HG03460 (cell line): ENCODE data around the gene SOCS1.

ENCODE experiments used
- ATAC-seq: cut with Tn5 transposase; IDR thresholded peaks from one replicate; pipeline ENCODE4 v1.9.1; 2021; ENCODE audit not compliant: unreplicated experiment

SOCS1 gene

DNA sequence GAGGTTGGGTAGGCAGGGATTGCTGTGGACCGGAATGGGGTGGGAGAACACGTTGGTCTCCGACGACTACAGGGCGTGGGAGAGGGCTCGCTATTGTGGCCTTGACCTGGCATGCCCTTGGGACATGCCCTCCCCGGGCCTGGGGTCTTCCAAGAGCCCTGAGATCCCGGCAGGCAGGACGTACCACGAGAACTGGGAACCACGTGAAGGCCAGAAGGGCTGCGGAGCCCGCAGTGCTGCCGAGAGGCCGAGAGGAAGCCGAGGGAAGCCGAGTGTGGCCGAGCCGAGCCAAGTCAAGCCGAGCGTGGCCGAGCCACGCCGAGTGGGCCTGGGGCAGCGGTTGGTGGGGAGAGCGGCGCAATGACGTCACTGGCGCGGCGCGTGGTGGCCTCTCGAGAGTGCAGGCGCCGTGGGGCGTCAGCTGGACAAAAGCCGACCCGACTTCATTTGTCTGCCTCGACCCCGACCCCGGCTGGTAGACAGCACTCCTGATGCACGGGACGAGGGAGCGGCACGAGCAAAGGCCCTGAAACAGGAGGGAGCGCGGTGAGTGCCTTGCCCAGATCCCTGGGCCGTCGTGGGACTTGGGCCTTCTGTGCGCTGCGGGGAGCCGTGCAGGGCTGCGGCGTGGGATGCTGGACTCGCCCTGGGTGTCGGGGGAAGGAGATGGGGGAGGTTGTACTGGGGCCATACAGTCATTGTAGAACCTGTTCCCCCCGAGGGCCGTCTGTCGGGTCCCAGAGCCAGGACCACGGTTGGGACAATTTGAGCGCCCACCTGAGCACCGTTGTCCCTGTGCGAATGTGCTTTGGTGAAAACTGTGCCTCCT lies 6.6 kb downstream of the SOCS1 start:
- no peak for ATAC-seq

- no peak for ATAC-seq
These were observed 7.9 kb downstream of the SOCS1 start for GRCh38 chr16:11248133-11248532.

GRCh38 chr16:11245988-11246387 lies 10.0 kb downstream of the SOCS1 start:
- ATAC-seq, result no peak

GRCh38 chr16:11245222-11245737 lies 10.7 kb downstream of the SOCS1 start:
- no peak for ATAC-seq

DNA sequence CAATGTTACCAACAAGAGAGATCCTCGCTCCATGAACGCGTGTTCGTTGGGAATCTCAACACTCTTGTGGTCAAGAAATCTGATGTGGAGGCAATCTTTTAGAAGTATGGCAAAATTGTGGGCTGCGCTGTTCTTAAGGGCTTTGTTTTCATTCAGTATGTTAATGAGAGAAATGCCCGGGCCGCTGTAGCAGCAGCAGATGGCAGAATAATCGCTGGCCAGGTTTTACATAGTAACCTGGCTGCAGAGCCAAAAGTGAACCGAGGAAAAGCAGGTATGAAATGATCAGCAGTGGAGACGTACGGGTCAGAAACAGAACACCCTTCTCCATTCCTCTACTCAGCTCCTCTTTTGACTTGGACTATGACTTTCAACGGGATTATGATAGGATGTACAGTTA lies 13.3 kb downstream of the SOCS1 start:
- no peak for ATAC-seq

- ATAC-seq, result no peak
These were observed 14.4 kb downstream of the SOCS1 start for GRCh38 chr16:11241480-11242204.

- ATAC-seq, result no peak
These were observed 15.1 kb downstream of the SOCS1 start for GRCh38 chr16:11240636-11241473.

- ATAC-seq, result no peak
These were observed 16.1 kb downstream of the SOCS1 start for GRCh38 chr16:11239644-11240632.

GRCh38 chr16:11238272-11239202 lies 17.5 kb downstream of the SOCS1 start:
- ATAC-seq, result no peak

- no peak for ATAC-seq
These were observed 19.3 kb downstream of the SOCS1 start for GRCh38 chr16:11236461-11237254.

DNA sequence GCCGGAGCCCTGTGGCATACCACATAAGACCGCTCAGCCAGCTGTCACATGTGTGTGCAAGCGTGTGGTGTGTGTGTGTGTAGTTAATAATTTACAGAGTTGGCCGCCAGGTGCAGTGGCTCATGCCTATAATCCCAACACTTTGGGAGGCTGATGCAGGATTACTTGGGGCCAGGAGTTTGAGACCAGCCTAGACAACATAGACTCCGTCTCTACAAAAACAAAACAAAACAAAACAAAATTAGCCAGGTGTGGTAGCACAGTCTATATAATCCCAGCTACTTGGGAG lies 20.4 kb downstream of the SOCS1 start:
- no peak for ATAC-seq

DNA sequence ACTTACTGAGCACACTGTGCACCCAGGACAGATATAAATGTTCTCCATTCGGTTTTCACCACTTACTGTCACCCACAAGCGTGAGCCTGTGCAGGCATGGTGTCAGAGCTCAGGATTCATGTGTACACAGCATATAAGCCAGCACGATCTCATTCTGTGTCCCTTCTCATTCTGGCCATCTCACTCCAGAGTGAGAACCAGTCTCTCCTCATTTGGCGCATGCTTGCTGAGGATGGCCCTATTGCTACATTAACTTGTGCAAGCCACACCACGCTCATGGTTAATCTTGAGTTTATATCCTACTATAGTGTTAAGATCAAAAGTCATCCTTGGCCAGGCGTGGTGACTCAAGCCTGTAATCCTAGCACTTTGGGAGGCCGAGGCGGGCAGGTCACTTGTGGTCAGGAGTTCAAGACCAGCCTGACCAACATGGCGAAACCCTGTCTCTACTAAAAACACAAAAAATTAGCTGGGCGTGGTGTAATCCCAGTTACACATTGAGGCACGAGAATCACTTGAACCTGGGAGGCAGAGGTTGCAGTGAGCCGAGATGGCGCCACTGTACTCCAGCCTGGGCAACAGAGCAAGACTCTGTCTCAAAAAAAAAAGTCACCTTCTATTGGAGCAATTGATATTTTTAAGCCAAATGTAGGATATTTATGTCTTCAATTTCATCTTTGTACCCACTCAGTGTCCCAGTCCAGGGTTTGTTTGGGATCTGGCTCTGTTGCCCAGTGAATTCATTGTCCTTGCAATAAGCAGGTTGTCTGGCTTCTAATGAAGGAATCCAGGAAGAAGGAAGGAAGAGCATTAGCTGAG lies 20.9 kb downstream of the SOCS1 start:
- ATAC-seq, result no peak

DNA sequence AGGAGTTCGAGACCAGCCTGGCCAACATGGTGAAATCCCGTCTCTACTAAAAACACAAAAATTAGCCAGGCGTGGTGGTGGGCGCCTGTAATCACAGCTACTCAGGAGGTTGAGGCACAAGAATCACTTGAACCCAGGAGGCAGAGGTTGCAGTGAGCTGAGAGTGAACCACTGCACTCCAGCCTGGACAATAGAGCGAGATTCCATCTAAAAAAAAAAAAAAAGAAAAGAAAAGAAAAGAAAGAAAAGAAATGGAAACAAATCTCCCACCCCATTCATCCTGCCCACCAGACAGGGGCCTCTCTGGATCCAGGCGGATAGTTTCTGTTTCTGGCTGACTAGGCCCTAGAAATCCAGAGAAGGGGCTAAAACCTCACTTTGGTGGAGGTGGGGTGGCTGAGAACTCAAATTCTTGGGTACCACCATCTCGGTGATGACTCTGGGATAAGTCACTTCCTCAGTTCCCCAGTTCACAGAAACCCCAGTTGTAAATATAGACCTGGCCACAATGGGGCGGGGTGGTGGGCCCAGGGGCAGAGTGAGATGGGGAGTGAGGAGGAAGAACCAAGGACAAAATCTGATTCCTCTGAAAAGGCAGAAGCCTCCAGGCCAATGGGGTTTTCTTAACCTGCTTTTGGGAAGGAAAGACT lies 22.2 kb downstream of the SOCS1 start:
- no peak for ATAC-seq

DNA sequence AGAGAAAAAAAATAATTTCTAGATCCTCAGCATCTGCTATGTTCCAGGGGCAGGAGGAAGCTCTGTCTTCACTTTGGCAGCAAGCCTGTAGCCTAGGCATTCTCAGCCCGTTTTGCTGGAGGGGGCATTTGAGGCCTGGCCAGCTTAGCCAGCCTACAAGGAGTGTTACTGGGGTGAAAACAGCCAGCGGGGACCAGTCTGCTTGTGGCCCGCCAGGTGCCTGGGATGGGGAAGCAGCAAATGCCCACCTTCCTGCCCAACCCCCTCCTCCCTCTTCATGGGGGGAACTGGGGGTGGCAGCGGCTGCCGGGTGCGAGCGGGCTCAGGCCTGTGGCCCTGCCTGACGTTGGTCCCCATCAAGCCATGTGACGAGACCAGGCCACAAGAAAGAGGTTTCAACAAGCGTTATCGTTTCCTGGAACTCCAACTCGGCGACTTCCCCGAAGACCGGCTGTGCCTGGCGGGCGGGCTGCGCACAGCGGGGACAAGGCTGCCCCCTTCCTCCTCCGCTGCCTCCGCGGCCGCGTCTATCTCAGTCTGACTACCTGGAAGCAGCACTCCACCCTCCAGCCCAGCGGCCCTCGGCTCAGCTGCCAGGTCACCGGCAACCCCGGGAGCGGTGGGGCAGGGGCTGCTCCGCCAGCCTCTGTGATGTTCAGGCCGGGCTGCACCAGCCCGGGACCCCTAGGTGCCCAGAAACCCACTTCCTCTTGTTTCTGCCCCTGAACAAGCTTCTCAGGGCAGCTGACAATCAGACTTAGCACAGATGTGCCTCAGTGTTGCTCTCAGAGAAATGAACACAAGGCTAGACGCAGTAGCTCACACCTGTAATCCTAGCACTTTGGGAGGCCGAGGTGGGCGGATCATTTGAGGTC lies 22.9 kb downstream of the SOCS1 start:
- ATAC-seq, result peak; percentile 58

- no peak for ATAC-seq
These were observed 23.6 kb downstream of the SOCS1 start for GRCh38 chr16:11232302-11232851.
